ENCODE results near the gene NES. TPM values are rescaled to one million over a fixed set of nuclear protein-coding genes. Genes with fewer than 3 reads are reported as not detected.

NES gene
- total RNA-seq, 1 experiment from 2014 or later, result 168 TPM

- Histone ChIP-seq H3K23ac (ENCODE audit: insufficient read length, low read depth, low read length) (no peak overlapping the region), H2BK20ac (ENCODE audit: low read depth, low read length, poor library complexity, severe bottlenecking) (no peak overlapping the region), H3K23me2 (ENCODE audit: insufficient read length, low read depth, low read length, poor library complexity, severe bottlenecking) (peaks cover 10% of the 10 kb centered on the region), H3T11ph (ENCODE audit: low read length) (no peak overlapping the region), H3K56ac (ENCODE audit: insufficient read length, low read depth, low read length) (no peak overlapping the region), H3K27me3 (ENCODE audit: insufficient read depth, low read length) (no peaks in the 10 kb centered on the region; the same call in 1 of the 2 replicates), H3K4ac (ENCODE audit: low read depth, low read length) (no peak overlapping the region), H2AK5ac (ENCODE audit: insufficient read length, low read length) (peak overlapping the region; percentile 54), H4K5ac (ENCODE audit: insufficient read length, low read depth, low read length) (no peak overlapping the region), H3K4me2 (ENCODE audit: insufficient read depth, insufficient read length, low read length) (peak overlapping the region; percentile 85), H3K14ac (ENCODE audit: insufficient read depth, low read length) (no peak overlapping the region), H2BK120ac (ENCODE audit: low read depth, low read length, poor library complexity, severe bottlenecking) (no peak overlapping the region), H4K8ac (replicated peaks; ENCODE audit: insufficient read length, low read depth, low read length) (no peak overlapping the region), H2BK12ac (ENCODE audit: insufficient read length, low read depth, low read length) (no peak overlapping the region), H3K79me1 (ENCODE audit: insufficient read depth, low read depth, low read length, poor library complexity, severe bottlenecking) (no peaks in the 10 kb centered on the region), H3K9ac (ENCODE audit: extremely low read depth, insufficient read length, low read length) (no peak overlapping the region), H3K27ac (ENCODE audit: insufficient read length, low read depth, low read length) (no peak overlapping the region), H2AFZ (ENCODE audit: low read length) (no peak overlapping the region), H4K91ac (ENCODE audit: insufficient read length, low read depth, low read length) (no peak overlapping the region), H2BK15ac (ENCODE audit: low read depth, low read length) (no peak overlapping the region), H3K4me1 (ENCODE audit: insufficient read depth, low read length) (peaks cover 6% of the 10 kb centered on the region; the same call in 1 of the 2 replicates), H2BK5ac (ENCODE audit: insufficient read length, low read length) (no peak overlapping the region), H3K18ac (ENCODE audit: insufficient read length, low read depth, low read length) (no peak overlapping the region), H4K20me1 (ENCODE audit: control insufficient read depth, insufficient read depth, insufficient read length) (no peaks in the 10 kb centered on the region), H3K9me3 (ENCODE audit: control insufficient read depth, low read depth, low read length) (no peaks in the 10 kb centered on the region), H3K79me2 (ENCODE audit: insufficient read depth, low read length) (no peaks in the 10 kb centered on the region)
- DNase-seq, result no peak
- WGBS (ENCODE audit: extremely low coverage, insufficient read length, low lambda C conversion rate), result no CpG with 5 or more reads among the region's 15 CpGs
- no peaks in the 10 kb centered on the region for H3K9me3 Mint-ChIP-seq
- 0 out of 3 replicates have a peak, but pooled peaks have one; percentile 3 for TF ChIP-seq CTCF (conservative IDR thresholded peaks at IDR 0.05)
- H3K27me3 Mint-ChIP-seq (ENCODE audit: low read depth), result peaks cover 68% of the 10 kb centered on the region
- no peaks in the 10 kb centered on the region for H3K36me3 Mint-ChIP-seq (ENCODE audit: insufficient read depth in 1 of 3, low read depth in 3 of 3)
- no peak overlapping the region; a peak in 1 of 7 replicates for H3K27ac Mint-ChIP-seq
- peaks cover 64 to 65% of the 10 kb centered on the region in 2 experiments for H3K4me1 Mint-ChIP-seq
- H3K4me3 Mint-ChIP-seq, result peak overlapping the region; percentile 54 to 74; a peak in 3 of 5 replicates
Observed at GRCh38 chr1:156657741-156658319, 19.4 kb downstream of the NES start.

All from H9 (cell line).